WTC11 (cell line): ENCODE data around the gene ARL10. TPM values are rescaled to one million over a fixed set of nuclear protein-coding genes. Genes with fewer than 3 reads are reported as not detected.

Experiments used
- ATAC-seq: fragments of 200-7000 bp; cut with Tn5 transposase; 2 replicates; pipeline ENCODE4 v1.10.0; 2021; ENCODE audit warnings: mild to moderate bottlenecking, moderate library complexity
- CTCF ChIA-PET: fragments of 300-600 bp; sonication (Branson Sonifier 250); formaldehyde crosslinking; loops from one replicate; lab custom pipeline; 2021; ENCODE audit warnings: antibody characterized with exemption; lab: Charles Lee
- POLR2A ChIA-PET: fragments of 350-600 bp; sonication (Branson Sonifier 250); formaldehyde crosslinking; loops from one replicate; lab custom pipeline; 2021; ENCODE audit warnings: antibody characterized with exemption; lab: Charles Lee
- DNase-seq: peaks from one replicate; pipeline ENCODE4 v3.0.0; 2021; ENCODE audit warnings: low spot score
- H3K27ac Mint-ChIP-seq: 2 replicates; pipeline ENCODE4 v1.8.0; 2021; ENCODE audit warnings: mixed read lengths
- H3K27me3 Mint-ChIP-seq: 2 replicates; pipeline ENCODE4 v1.8.0; 2021; ENCODE audit warnings: low read depth, mild to moderate bottlenecking, moderate library complexity, mixed read lengths
- H3K36me3 Mint-ChIP-seq: 2 replicates; pipeline ENCODE4 v1.8.0; 2021; ENCODE audit warnings: mixed read lengths
- H3K4me1 Mint-ChIP-seq: 2 replicates; pipeline ENCODE4 v1.8.0; 2022; ENCODE audit warnings: mixed read lengths
- H3K4me3 Mint-ChIP-seq: 2 replicates; pipeline ENCODE4 v1.8.0; 2021; ENCODE audit warnings: mild to moderate bottlenecking, moderate library complexity, mixed read lengths
- H3K9me3 Mint-ChIP-seq: 2 replicates; pipeline ENCODE4 v1.8.0; 2021; ENCODE audit warnings: mixed read lengths
- ATF2 ChIP-seq: sonication (generic); formaldehyde crosslinking; IDR thresholded peaks from 2 replicates; pipeline ENCODE4 v1.8.1; 2022; ENCODE audit warnings: low read depth, missing genetic modification reagents, borderline replicate concordance
- CREM ChIP-seq: sonication (generic); formaldehyde crosslinking; IDR thresholded peaks from 2 replicates; pipeline ENCODE4 v1.8.1; 2022; ENCODE audit warnings: mild to moderate bottlenecking, missing genetic modification reagents, moderate library complexity
- ELF4 ChIP-seq: sonication (generic); formaldehyde crosslinking; IDR thresholded peaks from 2 replicates; pipeline ENCODE4 v1.8.1; 2022; ENCODE audit warnings: low read depth, mild to moderate bottlenecking, moderate library complexity, missing genetic modification reagents
- FOXP1 ChIP-seq: sonication (generic); formaldehyde crosslinking; IDR thresholded peaks from 2 replicates; pipeline ENCODE4 v1.8.0; 2022; ENCODE audit warnings: missing genetic modification reagents, mild to moderate bottlenecking, moderate library complexity, borderline replicate concordance
- FOXP4 ChIP-seq: sonication (generic); formaldehyde crosslinking; IDR thresholded peaks from 2 replicates; pipeline ENCODE4 v1.8.0; 2022; ENCODE audit warnings: mild to moderate bottlenecking, missing genetic modification reagents
- MXD4 ChIP-seq: fragments of 250-450 bp; sonication (Bioruptor Pico); IDR thresholded peaks from 2 replicates; pipeline ENCODE4 v1.8.0; 2021; ENCODE audit warnings: mild to moderate bottlenecking, moderate library complexity, borderline replicate concordance
- MYBL2 ChIP-seq: sonication (generic); formaldehyde crosslinking; IDR thresholded peaks from 2 replicates; pipeline ENCODE4 v1.8.1; 2023; ENCODE audit warnings: mild to moderate bottlenecking, moderate library complexity, missing genetic modification reagents
- NR2C2 ChIP-seq: sonication (generic); formaldehyde crosslinking; IDR thresholded peaks from 2 replicates; pipeline ENCODE4 v1.8.0; 2022; ENCODE audit warnings: mild to moderate bottlenecking, missing genetic modification reagents
- PRRX2 ChIP-seq: fragments of 250-450 bp; sonication (Bioruptor Pico); IDR thresholded peaks from 2 replicates; pipeline ENCODE4 v1.8.0; 2021; ENCODE audit warnings: mild to moderate bottlenecking
- TCF7 ChIP-seq: sonication (generic); formaldehyde crosslinking; IDR thresholded peaks from 2 replicates; pipeline ENCODE4 v1.8.0; 2022; ENCODE audit warnings: mild to moderate bottlenecking, low read depth, missing genetic modification reagents, moderate library complexity
- ZBTB21 ChIP-seq: sonication (generic); formaldehyde crosslinking; IDR thresholded peaks from 2 replicates; pipeline ENCODE4 v1.8.1; 2023; ENCODE audit warnings: mild to moderate bottlenecking, missing genetic modification reagents, borderline replicate concordance
- ZNF317 ChIP-seq: sonication (generic); formaldehyde crosslinking; IDR thresholded peaks from 2 replicates; pipeline ENCODE4 v1.8.1; 2023; ENCODE audit warnings: low read depth, mild to moderate bottlenecking, moderate library complexity, missing genetic modification reagents, borderline replicate concordance
- ZNF532 ChIP-seq: fragments of 250-450 bp; sonication (Bioruptor Pico); IDR thresholded peaks from 2 replicates; pipeline ENCODE4 v1.9.0; 2021; ENCODE audit warnings: mild to moderate bottlenecking, borderline replicate concordance
- ZNF671 ChIP-seq: fragments of 250-450 bp; sonication (Bioruptor Pico); IDR thresholded peaks from 2 replicates; pipeline ENCODE4 v1.8.0; 2021; ENCODE audit warnings: mild to moderate bottlenecking
- total RNA-seq: library from RNA; stranded (reverse); gene quantifications from 3 replicates; pipeline ENCODE4 v1.2.3, GENCODE V29; 2021
- TF ChIP-seq, protein P1 (sequence below): sonication (generic); formaldehyde crosslinking; conservative IDR thresholded peaks from 2 replicates; pipeline ENCODE4 v1.8.1; 2022; ENCODE audit warnings: mild to moderate bottlenecking, missing genetic modification reagents
- TF ChIP-seq, protein P2 (sequence below): sonication (generic); formaldehyde crosslinking; IDR thresholded peaks from 2 replicates; pipeline ENCODE4 v1.8.0; 2022; ENCODE audit warnings: missing genetic modification reagents
- TF ChIP-seq, protein P3 (sequence below): sonication (generic); formaldehyde crosslinking; IDR thresholded peaks from 2 replicates; pipeline ENCODE4 v1.8.1; 2023; ENCODE audit warnings: mild to moderate bottlenecking, moderate library complexity, missing genetic modification reagents

ARL10 gene
- total RNA-seq, 1 experiment from 2014 or later: 6.8 TPM

- peaks cover 6% of the 10 kb centered on the region; the same call in 1 of the 2 replicates for H3K4me1 Mint-ChIP-seq
- H3K27me3 Mint-ChIP-seq: peaks cover 12% of the 10 kb centered on the region
- CTCF ChIA-PET: interaction anchor here (0.6 kb wide), 1 partner anchor 130 kb away, joined by 3 read pairs; no protein-coding TSS in a partner anchor
- ATAC-seq (no peak), DNase-seq (no peak)
- no peak overlapping the region for H3K27ac Mint-ChIP-seq
- POLR2A ChIA-PET: no interaction called here
- H3K9me3 Mint-ChIP-seq: peaks cover 4% of the 10 kb centered on the region
- no peak overlapping the region for H3K4me3 Mint-ChIP-seq
- TF ChIP-seq, protein P1, sequence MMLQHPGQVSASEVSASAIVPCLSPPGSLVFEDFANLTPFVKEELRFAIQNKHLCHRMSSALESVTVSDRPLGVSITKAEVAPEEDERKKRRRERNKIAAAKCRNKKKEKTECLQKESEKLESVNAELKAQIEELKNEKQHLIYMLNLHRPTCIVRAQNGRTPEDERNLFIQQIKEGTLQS: no peak
- TF ChIP-seq TCF7 (CRISPR knock-in tag) (no peak), ZNF317 (CRISPR knock-in tag) (no peak), MXD4 (CRISPR knock-in tag) (no peak), FOXP4 (CRISPR knock-in tag) (no peak), ZNF671 (no peak), NR2C2 (CRISPR knock-in tag) (no peak), FOXP1 (CRISPR knock-in tag) (no peak), ZBTB21 (CRISPR knock-in tag) (no peak), ELF4 (no peak), PRRX2 (CRISPR knock-in tag) (no peak), MYBL2 (CRISPR knock-in tag) (no peak), ATF2 (CRISPR knock-in tag) (no peak), ZNF532 (no peak), CREM (CRISPR knock-in tag) (no peak)
- TF ChIP-seq, protein P2, sequence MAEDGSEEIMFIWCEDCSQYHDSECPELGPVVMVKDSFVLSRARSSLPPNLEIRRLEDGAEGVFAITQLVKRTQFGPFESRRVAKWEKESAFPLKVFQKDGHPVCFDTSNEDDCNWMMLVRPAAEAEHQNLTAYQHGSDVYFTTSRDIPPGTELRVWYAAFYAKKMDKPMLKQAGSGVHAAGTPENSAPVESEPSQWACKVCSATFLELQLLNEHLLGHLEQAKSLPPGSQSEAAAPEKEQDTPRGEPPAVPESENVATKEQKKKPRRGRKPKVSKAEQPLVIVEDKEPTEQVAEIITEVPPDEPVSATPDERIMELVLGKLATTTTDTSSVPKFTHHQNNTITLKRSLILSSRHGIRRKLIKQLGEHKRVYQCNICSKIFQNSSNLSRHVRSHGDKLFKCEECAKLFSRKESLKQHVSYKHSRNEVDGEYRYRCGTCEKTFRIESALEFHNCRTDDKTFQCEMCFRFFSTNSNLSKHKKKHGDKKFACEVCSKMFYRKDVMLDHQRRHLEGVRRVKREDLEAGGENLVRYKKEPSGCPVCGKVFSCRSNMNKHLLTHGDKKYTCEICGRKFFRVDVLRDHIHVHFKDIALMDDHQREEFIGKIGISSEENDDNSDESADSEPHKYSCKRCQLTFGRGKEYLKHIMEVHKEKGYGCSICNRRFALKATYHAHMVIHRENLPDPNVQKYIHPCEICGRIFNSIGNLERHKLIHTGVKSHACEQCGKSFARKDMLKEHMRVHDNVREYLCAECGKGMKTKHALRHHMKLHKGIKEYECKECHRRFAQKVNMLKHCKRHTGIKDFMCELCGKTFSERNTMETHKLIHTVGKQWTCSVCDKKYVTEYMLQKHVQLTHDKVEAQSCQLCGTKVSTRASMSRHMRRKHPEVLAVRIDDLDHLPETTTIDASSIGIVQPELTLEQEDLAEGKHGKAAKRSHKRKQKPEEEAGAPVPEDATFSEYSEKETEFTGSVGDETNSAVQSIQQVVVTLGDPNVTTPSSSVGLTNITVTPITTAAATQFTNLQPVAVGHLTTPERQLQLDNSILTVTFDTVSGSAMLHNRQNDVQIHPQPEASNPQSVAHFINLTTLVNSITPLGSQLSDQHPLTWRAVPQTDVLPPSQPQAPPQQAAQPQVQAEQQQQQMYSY: no peak
- TF ChIP-seq, protein P3, sequence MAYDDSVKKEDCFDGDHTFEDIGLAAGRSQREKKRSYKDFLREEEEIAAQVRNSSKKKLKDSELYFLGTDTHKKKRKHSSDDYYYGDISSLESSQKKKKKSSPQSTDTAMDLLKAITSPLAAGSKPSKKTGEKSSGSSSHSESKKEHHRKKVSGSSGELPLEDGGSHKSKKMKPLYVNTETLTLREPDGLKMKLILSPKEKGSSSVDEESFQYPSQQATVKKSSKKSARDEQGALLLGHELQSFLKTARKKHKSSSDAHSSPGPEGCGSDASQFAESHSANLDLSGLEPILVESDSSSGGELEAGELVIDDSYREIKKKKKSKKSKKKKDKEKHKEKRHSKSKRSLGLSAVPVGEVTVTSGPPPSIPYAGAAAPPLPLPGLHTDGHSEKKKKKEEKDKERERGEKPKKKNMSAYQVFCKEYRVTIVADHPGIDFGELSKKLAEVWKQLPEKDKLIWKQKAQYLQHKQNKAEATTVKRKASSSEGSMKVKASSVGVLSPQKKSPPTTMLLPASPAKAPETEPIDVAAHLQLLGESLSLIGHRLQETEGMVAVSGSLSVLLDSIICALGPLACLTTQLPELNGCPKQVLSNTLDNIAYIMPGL: no peak
- H3K36me3 Mint-ChIP-seq: peaks cover 4% of the 10 kb centered on the region
Measured at GRCh38 chr5:176412517-176413254, 47.4 kb downstream of the ARL10 start.
